ENCODE results near the gene ADSS1. TPM values are rescaled to one million over a fixed set of nuclear protein-coding genes. Genes with fewer than 3 reads are reported as not detected.
"Not testable (repeated sequence)": the region's sequence is repeated elsewhere in the genome, so short reads cannot be mapped to it uniquely, and the experiment has no call there.

Gene ADSS1
- total RNA-seq, 1 experiment from 2014 or later: 0.34 TPM

GRCh38 chr14:104743461-104744380 lies 19.7 kb downstream of the ADSS1 start:
- H3K4me3 ChIP-seq: no peak overlapping the region
- DNase-seq (ENCODE audit: low read depth in 1 of 2, low spot score in 2 of 2): no peak
- H3K27me3 ChIP-seq (replicated peaks): no peaks in the 10 kb centered on the region
- H3K9me3 ChIP-seq (replicated peaks): no peaks in the 10 kb centered on the region
- no peaks in the 10 kb centered on the region for H3K36me3 ChIP-seq
- no peak overlapping the region for H3K27ac ChIP-seq
- no peaks in the 10 kb centered on the region for H3K4me1 ChIP-seq (replicated peaks)

GRCh38 chr14:104744484-104744883 lies 20.5 kb downstream of the ADSS1 start:
- H3K27ac ChIP-seq: no peak overlapping the region
- DNase-seq (ENCODE audit: low read depth in 1 of 2, low spot score in 2 of 2): no peak
- H3K4me3 ChIP-seq: no peak overlapping the region
- no peaks in the 10 kb centered on the region for H3K4me1 ChIP-seq (replicated peaks)
- no peaks in the 10 kb centered on the region for H3K36me3 ChIP-seq
- H3K27me3 ChIP-seq (replicated peaks): no peaks in the 10 kb centered on the region
- no peaks in the 10 kb centered on the region for H3K9me3 ChIP-seq (replicated peaks)

- H3K36me3 ChIP-seq: no peaks in the 10 kb centered on the region
- no peaks in the 10 kb centered on the region for H3K9me3 ChIP-seq (replicated peaks)
- DNase-seq (ENCODE audit: low read depth in 1 of 2, low spot score in 2 of 2): no peak
- H3K27me3 ChIP-seq (replicated peaks): no peaks in the 10 kb centered on the region
- H3K4me1 ChIP-seq (replicated peaks): no peaks in the 10 kb centered on the region
- H3K27ac ChIP-seq: no peak overlapping the region
- H3K4me3 ChIP-seq: no peak overlapping the region
Measured at GRCh38 chr14:104745431-104745830, 21.4 kb downstream of the ADSS1 start.

- Histone ChIP-seq H3K27me3 (replicated peaks) (no peaks in the 10 kb centered on the region), H3K4me3 (no peak overlapping the region), H3K36me3 (no peaks in the 10 kb centered on the region), H3K4me1 (replicated peaks) (no peaks in the 10 kb centered on the region), H3K27ac (no peak overlapping the region), H3K9me3 (replicated peaks) (no peaks in the 10 kb centered on the region)
- DNase-seq (ENCODE audit: low read depth in 1 of 2, low spot score in 2 of 2): no peak
Measured at GRCh38 chr14:104746071-104746545, 22.1 kb downstream of the ADSS1 start.

GRCh38 chr14:104746934-104747481 lies 23.0 kb downstream of the ADSS1 start:
- H3K36me3 ChIP-seq: no peaks in the 10 kb centered on the region
- no peak overlapping the region for H3K27ac ChIP-seq
- DNase-seq (ENCODE audit: low read depth in 1 of 2, low spot score in 2 of 2): no peak
- peaks cover 3% of the 10 kb centered on the region for H3K9me3 ChIP-seq (replicated peaks)
- no peak overlapping the region for H3K4me3 ChIP-seq
- H3K4me1 ChIP-seq (replicated peaks): peaks cover 3% of the 10 kb centered on the region
- H3K27me3 ChIP-seq (replicated peaks): no peaks in the 10 kb centered on the region

- no peak overlapping the region for H3K4me3 ChIP-seq
- no peaks in the 10 kb centered on the region for H3K27me3 ChIP-seq (replicated peaks)
- H3K27ac ChIP-seq: no peak overlapping the region
- DNase-seq (ENCODE audit: low read depth in 1 of 2, low spot score in 2 of 2): no peak
- peaks cover 5% of the 10 kb centered on the region for H3K9me3 ChIP-seq (replicated peaks)
- H3K36me3 ChIP-seq: no peaks in the 10 kb centered on the region
- H3K4me1 ChIP-seq (replicated peaks): peaks cover 7% of the 10 kb centered on the region
Measured at GRCh38 chr14:104747876-104748275, 23.8 kb downstream of the ADSS1 start.

- Histone ChIP-seq H3K4me3 (no peak overlapping the region), H3K4me1 (replicated peaks) (peaks cover 10% of the 10 kb centered on the region), H3K9me3 (replicated peaks) (peaks cover 5% of the 10 kb centered on the region), H3K27me3 (replicated peaks) (no peaks in the 10 kb centered on the region), H3K27ac (no peak overlapping the region), H3K36me3 (peaks cover 9% of the 10 kb centered on the region)
- DNase-seq (ENCODE audit: low read depth in 1 of 2, low spot score in 2 of 2): no peak
Measured at GRCh38 chr14:104749111-104749649, 25.2 kb downstream of the ADSS1 start.

- Histone ChIP-seq H3K9me3 (replicated peaks) (peaks cover 5% of the 10 kb centered on the region), H3K4me1 (replicated peaks) (peaks cover 14% of the 10 kb centered on the region), H3K36me3 (peaks cover 19% of the 10 kb centered on the region), H3K27ac (no peak overlapping the region), H3K4me3 (no peak overlapping the region), H3K27me3 (replicated peaks) (no peaks in the 10 kb centered on the region)
- no peak for DNase-seq (ENCODE audit: low read depth in 1 of 2, low spot score in 2 of 2)
Measured at GRCh38 chr14:104750056-104750752, 26.2 kb downstream of the ADSS1 start.

- H3K9me3 ChIP-seq (replicated peaks); H3K27me3 ChIP-seq (replicated peaks); H3K4me3 ChIP-seq; DNase-seq (ENCODE audit: low read depth in 1 of 2, low spot score in 2 of 2); H3K27ac ChIP-seq: not testable (repeated sequence)
- H3K4me1 ChIP-seq (replicated peaks): peaks cover 14% of the 10 kb centered on the region
- H3K36me3 ChIP-seq: peaks cover 24% of the 10 kb centered on the region
Measured at GRCh38 chr14:104750753-104751057, 26.7 kb downstream of the ADSS1 start.

- Histone ChIP-seq H3K27ac (peak overlapping the region; percentile 60), H3K9me3 (replicated peaks) (peaks cover 5% of the 10 kb centered on the region), H3K27me3 (replicated peaks) (no peaks in the 10 kb centered on the region), H3K36me3 (peaks cover 35% of the 10 kb centered on the region), H3K4me1 (replicated peaks) (peaks cover 14% of the 10 kb centered on the region), H3K4me3 (peak overlapping the region; percentile 88)
- DNase-seq (ENCODE audit: low read depth in 1 of 2, low spot score in 2 of 2): no peak
Measured at GRCh38 chr14:104751539-104752422, 27.8 kb downstream of the ADSS1 start.

GRCh38 chr14:104752423-104752734 lies 28.4 kb downstream of the ADSS1 start:
- H3K9me3 ChIP-seq (replicated peaks): peaks cover 5% of the 10 kb centered on the region
- H3K4me3 ChIP-seq: peak overlapping the region; percentile 88
- peaks cover 41% of the 10 kb centered on the region for H3K36me3 ChIP-seq
- no peaks in the 10 kb centered on the region for H3K27me3 ChIP-seq (replicated peaks)
- peaks cover 14% of the 10 kb centered on the region for H3K4me1 ChIP-seq (replicated peaks)
- DNase-seq (ENCODE audit: low read depth in 1 of 2, low spot score in 2 of 2): no peak
- peak overlapping the region; percentile 60 for H3K27ac ChIP-seq

- H3K27ac ChIP-seq: peak within 1 kb of the TSS; percentile 67
- no peaks in the 10 kb centered on the region for H3K27me3 ChIP-seq (replicated peaks)
- peaks cover 14% of the 10 kb centered on the region for H3K4me1 ChIP-seq (replicated peaks)
- H3K4me3 ChIP-seq: peak within 1 kb of the TSS; percentile 88
- DNase-seq (ENCODE audit: low read depth in 1 of 2, low spot score in 2 of 2): peak; percentile 99
- H3K36me3 ChIP-seq: peaks cover 46% of the 10 kb centered on the region
- peaks cover 5% of the 10 kb centered on the region for H3K9me3 ChIP-seq (replicated peaks)
Measured at GRCh38 chr14:104752735-104753527, 28.9 kb downstream of the ADSS1 start, which contains the start of gene SIVA1. Gene SIVA1, plus strand, starts transcription at chr14:104753147. Its CDS starts 55 bp downstream, at chr14:104753202.
